GM21825 (cell line): ENCODE results near the gene KIF22.
"Not testable (repeated sequence)": the region's sequence is repeated elsewhere in the genome, so short reads cannot be mapped to it uniquely, and the experiment has no call there.

Experiments used
- ATAC-seq: cut with Tn5 transposase; IDR thresholded peaks from one replicate; pipeline ENCODE4 v1.9.1; 2021; ENCODE audit warnings: mild to moderate bottlenecking, moderate library complexity; ENCODE audit not compliant: unreplicated experiment

KIF22 gene

DNA sequence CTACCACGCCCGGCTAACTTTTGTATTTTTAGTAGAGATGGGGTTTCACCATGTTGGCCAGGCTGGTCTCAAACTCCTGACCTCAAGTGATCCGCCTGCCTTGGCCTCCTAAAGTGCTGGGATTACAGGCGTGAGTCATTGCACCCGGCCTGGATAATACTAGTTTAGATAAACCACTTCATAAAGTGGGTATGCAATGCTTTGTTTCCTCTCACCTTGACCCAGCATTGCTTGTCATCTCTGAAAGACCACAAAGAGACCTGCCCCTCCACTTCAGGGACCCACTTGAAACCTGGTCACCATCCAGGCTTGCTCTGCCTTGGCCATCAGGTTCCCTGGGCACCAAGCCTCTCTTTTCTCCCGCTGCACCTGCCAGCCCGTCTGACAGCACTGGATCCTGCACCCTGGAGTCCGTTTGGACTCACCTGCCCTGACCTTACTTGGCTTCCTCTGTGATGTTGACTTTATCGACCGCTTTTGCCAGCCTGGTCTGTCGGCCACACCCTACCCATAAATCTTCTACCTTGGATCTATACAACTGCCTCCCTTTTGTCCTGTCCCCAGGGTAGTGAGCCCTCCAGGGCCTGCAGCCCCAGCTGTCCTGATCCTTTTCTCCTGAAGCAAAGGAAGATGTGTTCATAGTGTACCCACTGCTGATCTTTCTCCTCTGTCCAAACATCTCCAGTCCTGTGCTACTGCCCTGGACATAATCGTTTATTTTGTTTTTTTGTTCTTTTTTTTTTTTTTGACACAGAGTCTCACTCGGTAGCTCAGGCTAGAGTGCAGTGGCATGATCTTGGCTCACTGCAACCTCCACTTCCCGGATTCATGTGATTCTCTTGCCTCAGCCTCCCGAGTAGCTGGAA lies 25.2 kb upstream of the KIF22 start:
- ATAC-seq, result no peak

DNA sequence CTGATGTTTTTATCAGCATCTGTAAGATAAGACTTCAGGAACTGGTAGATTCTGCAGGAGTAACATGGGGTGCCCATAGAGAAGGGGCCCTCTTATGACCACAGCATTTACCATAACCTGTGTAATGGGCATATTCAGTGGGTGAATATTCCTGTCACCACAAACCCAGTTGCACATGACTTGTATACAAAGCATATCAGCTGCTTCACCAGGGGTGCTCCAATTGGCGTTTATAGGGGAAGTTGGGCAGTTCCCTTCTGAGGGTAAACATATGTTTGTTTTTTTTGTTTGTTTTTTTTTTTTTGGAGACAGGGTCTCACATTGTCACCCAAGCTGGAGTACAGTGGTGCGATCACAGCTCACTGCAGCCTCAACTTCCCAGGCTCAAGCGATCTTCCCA lies 24.0 kb upstream of the KIF22 start:
- ATAC-seq, result no peak

DNA sequence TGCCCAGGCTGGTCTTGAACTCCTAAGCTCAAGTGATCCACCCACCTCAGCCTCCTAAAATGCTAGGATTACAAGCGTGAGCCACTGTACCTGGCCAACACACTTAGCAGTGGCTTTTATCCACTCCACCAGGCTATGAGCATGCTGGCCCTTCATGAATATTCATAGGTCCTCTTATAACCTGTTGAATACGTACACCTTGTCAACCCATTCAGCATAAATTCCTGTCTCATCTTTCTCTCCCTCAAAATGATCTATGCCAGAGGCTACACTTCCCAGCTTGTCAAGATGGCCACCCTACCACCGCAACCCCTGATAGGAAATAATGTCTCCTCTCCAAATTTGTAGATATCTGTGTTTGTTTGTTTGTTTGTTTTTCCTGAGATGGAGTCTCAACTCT lies 23.5 kb upstream of the KIF22 start:
- ATAC-seq, result no peak

DNA sequence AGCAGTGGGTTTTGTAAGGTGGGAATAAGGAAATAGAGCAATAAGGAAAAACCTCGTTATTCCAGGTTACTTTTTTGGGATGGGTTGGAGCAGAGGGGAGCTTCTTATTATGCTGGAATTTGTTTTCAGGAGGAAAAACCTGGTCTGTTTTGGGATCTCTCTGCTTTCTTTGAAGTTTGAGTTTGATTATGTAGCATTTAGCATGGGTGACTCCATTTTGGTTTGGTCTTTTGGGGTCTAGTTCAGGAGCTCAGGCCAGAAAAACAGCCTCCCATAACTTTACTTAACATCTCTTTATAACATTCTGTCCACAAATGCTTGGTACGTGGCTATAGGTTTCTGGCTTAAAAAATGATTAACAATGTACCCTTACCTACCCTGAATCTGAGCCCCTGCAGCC lies 21.0 kb upstream of the KIF22 start:
- ATAC-seq, result no peak

DNA sequence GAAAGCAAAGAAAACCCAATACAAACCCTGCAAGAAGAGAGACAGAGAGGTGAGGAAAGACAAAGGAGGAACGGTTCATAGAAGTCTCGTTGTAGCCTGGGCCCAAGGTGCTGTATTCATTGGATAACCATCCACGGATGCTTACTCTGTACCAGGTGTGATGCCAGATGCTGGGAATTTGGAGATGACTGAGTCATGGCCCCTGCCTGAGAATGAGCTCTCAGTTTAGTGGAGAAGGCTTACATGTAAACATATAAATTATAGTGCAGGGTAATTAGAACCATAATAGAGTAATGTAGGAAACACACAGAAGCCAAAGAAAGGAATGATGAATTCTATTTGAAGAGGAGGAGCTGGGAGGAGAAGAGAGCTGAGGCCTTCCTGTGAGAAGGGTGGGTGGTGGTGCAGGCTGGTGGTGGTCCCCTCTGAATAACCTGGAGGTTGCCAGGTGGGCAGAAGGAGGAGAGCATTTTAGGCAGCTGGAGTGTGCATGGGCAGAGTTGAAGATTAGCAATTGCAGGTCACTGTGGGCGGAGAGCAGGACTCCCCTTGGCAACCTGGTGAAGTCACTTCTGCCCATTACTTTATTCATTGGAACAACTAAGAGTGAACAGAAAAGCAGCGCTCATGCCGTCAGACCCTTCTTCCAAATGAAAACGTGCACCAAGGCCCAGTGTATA lies 20.2 kb upstream of the KIF22 start:
- no peak for ATAC-seq

DNA sequence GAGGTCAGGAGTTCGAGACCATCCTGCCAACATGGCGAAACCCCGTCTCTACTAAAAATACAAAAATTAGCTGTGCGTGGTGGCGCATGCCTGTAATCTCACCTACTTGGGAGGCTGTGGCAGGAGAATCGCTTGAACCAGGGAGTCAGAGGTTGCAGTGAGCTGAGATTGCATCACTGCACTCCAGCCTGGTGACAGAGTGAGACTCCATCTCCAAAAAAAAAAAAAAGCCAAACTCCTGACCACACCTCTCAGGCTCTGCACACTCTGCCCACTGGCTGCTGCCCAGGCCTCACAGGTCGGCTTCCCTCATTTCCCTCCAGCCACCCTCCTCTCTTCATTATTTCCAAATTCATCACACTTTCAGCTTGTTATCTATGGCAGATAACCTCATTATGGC lies 18.2 kb upstream of the KIF22 start:
- not testable (repeated sequence) for ATAC-seq

DNA sequence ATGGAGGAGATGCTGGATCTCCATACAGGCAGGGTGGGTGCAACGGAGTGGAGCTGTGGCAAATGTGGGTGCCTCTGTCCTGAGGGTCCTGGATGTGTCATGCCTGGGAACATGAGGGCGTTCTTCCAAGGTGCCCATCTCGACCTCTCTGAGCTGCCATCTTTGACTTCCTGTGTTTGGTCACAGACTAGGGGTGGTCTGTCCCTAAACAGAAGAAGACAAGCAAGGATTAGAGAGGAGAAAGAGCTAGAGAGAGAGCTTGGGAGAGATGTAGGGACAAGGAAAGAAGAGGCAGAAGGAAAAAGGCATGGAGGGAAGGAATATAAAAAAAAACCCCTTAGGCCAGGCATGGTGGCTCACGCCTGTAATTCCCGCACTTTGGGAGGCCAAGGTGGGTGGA lies 15.8 kb upstream of the KIF22 start:
- ATAC-seq, result no peak

DNA sequence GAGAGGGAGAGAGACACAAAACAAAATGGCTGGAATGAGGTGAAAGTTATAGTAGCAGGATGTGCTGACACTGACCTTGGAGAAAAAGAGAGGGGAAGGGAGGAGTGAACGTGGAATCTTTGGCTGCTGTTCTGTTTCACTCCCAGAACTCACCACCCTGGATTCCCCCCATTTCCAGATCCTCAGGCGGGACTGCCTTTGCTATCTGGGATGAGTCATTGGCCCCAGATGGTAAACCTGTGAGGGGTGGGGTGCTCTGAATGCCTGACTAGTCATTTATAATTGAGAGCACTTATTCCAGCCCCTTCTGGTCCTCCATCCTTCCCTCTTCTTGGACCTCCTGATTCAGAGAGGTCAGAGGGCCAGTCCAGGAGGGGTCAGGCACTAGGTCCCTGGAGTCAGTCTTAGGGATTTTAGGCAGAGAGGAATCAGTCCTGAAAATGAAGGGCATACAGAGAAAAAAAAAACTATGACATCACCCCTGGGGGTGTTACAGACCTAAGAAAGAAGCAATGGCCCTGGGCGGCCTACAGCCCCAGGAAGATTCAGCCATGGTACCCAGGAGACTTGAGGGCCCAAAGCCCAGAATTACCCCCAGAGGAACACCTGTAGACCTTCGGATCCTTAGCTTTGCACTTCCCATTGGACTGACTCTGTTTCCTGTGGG lies 14.7 kb upstream of the KIF22 start:
- no peak for ATAC-seq

DNA sequence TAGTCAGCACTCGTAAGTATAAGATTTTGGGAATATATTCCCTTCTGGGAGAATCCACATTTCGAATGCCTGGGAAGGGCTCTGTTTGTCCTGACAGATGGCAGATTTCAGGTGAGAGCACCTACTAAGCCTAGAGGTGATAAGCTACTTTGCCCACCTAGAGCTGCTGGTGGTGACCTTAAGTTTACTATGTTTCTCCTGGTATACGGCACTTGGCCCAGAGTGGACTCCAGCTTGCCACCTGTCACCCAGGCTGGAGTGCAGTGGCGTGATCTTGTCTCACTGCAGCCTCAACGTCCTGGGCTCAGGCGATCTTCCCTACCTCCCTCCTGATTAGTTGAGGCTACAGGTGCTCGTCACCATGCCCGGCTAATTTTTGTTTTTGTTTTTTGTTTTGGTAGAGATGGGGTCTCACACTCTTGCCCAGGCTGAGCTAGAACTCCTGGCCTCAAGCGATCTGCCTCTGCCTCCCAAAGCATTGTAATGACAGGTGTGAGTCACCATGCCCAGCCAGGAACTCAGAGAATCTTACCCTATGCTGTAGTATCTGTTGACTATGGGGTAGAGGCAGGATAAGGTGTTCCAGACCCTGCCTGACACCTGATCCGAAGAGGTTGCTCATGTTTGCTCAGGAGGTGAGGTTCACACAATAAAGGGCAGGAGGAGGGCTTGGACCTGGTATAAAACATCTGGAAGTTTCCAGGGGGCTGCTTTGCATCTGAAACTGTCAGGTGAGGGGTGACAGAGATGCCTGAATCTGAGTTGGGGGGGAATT lies 12.8 kb upstream of the KIF22 start, which contains the start of gene ZG16:
TSS of gene ZG16 (plus strand) at position 681 of the 775 bp plus-strand sequence. CDS start 1,011 bp downstream, outside the sequence.
- ATAC-seq, result no peak

DNA sequence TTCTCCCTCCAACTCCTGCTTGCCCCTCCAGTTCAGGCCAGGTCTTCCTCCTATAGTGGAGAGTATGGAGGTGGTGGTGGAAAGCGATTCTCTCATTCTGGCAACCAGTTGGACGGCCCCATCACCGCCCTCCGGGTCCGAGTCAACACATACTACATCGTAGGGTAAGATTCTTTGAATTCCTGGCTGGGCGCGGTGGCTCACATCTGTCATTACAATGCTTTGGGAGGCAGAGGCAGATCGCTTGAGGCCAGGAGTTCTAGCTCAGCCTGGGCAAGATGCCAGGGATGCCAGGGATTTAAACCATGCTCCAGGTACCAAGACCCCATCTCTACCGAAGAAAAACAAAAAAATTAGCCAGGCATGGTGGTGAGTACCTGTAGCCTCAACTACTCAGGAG lies 11.1 kb upstream of the KIF22 start:
- ATAC-seq, result no peak

DNA sequence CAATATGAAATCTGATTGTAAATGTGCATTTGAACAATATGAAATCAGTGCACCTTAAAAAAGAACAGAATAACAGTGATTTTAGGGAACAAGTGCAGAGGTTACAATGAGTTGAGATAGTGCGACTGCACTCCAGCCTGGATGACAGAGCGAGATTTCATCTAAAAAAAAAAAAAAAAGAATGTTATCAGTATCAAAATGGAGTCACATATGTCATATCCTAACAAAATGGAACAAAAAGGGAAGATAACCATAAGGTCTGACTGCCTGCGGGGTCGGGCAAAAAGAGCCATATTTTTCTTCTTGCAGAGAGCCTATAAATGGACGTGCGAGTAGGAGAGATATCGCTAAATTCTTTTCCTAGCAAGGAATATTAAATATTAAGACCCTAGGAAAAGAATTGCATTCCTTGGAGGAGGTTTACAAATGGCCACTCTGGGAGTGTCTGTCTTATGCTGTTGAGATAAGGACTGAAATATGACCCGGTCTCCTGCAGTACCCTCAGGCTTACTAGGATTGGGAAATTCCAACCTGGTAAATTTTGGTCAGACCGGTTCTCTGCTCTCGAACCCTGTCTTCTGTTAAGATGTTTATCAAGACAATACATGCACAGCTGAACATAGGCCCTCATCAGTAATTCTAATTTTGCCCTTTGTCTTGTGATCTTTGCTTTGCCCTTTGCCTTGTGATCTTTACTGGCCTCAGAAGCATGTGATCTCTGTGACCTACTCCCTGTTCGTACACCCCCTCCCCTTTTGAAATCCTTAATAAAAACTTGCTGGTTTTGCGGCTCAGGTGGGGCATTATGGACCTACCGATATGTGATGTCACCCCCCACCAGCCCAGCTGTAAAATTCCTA lies 7.2 kb upstream of the KIF22 start:
- ATAC-seq, result not testable (repeated sequence)

DNA sequence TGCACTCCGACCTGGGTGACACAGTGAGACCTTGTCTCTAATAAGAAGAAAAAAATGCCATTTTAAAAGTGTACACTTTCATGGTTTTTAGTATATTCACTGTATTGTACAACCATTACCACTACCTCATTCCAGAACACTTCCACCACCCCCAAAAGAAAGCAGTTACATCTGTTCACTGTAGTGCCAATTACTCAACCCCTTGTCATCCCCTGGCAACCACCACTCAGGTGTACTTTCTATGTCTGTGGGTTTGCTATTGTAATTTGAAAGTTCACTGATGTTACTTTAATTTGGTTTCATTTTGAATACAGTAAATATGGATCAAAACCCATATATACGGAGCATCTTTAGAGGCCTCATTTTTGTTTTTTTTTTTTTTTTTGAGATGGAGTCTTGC lies 6.4 kb upstream of the KIF22 start:
- no peak for ATAC-seq

DNA sequence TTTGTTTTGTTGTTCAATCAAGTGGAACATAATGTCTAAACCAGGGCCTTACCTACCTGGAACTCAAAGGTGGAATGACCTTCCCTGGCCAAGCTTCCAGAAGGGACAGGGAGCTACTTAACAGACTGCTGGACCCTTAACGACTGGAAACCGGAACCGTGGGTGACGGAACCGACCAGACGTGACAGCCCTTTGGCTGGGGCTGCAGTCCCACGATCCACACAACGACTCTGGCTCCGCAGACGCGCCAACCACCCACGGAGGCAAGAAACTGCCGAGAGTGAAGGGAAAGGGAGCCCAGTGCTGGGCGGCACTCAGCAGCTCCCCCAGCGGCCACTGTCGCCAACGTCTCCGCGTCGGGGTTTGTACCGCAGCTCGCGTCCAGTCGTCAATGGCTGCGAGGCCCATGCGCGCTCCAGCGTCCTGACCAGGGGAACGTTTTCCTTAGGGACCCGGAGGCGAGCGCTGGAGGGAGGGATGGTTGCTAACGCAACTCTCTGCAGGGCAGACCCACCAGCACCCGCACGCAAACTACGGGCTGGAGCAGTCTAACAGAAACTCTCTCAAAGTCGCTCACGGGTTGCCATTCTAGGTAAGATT lies 5.5 kb upstream of the KIF22 start:
- ATAC-seq, result no peak

DNA sequence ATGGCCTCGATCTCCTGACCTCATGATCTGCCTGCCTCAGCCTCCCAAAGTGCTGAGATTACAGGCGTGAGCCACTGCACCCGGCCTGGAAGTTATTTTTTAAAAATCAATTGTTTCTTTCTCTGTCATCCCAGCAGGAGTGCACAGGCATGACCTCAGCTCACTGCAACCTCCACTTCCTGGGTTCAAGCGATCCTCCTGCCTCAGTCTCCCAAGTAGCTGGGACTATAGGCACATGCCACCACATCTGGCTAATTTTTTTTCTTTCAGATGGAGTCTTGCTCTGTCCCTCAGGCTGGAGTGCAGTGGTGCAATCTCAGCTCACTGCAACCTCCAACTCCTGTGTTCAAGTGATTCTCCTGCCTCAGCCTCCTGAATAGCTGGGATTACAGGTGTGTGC lies 3.4 kb upstream of the KIF22 start:
- ATAC-seq, result not testable (repeated sequence)

DNA sequence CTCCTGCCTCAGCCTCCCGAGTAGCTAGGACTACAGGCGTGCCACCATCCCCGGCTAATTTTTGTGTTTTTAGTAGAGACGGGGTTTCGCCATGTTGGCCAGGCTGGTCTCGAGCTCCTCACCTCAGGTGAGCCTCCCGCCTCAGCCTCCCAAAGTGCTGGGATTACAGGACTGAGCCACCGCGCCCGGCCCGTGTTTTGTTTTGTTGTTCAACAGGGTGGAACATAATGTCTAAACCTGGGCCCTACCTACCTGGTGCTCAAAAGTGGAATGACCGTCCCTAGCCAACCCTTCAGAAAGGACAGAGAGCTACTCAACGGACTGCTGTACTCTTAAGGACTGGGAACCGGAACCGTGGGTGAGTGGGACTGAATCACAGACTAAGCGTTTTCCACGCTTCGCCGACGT lies 772 bp upstream of the KIF22 start:
- ATAC-seq, result no peak

DNA sequence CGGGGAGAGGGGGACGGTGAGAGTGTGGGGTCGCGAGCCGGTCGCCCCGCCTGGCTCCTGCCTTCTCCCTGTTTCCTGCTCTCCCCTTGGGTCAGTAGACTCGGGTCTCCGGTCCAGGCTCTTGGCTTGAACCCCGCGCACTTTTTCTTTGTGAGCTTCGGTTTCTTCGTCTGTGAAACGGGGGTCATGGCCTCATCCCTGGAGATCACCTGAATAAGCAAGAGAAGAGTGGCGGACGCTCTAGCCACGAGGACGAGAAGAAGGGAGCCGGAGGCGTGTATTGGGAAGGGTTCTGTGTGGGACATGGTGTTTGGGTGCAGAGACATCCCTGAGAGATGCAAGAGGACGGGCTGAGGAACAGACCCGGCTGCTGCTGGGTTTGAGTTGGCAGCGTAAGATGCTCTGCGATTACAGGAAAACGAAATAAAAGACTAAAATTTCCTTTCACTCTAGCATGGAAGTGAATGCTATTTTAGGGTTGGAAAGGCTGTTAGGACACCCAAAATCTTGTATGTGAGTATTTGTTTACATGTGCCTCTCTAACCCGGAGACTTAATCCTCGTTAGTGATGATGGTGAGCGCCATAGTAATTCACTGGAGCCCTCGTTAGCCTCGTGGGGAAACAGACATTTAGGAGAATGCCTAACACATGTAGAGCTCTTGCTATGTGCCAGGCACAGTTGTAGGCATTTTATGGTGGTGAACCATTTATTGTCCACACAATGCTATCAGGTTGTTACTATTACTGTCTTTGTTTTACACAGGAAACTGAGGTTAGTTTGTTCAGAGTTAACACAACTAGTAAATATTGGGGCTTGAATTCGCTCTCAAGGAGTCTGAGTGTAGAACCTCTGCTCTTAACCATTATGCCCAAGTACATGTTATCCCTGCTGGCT lies 646 bp downstream of the KIF22 start:
- ATAC-seq, result no peak

DNA sequence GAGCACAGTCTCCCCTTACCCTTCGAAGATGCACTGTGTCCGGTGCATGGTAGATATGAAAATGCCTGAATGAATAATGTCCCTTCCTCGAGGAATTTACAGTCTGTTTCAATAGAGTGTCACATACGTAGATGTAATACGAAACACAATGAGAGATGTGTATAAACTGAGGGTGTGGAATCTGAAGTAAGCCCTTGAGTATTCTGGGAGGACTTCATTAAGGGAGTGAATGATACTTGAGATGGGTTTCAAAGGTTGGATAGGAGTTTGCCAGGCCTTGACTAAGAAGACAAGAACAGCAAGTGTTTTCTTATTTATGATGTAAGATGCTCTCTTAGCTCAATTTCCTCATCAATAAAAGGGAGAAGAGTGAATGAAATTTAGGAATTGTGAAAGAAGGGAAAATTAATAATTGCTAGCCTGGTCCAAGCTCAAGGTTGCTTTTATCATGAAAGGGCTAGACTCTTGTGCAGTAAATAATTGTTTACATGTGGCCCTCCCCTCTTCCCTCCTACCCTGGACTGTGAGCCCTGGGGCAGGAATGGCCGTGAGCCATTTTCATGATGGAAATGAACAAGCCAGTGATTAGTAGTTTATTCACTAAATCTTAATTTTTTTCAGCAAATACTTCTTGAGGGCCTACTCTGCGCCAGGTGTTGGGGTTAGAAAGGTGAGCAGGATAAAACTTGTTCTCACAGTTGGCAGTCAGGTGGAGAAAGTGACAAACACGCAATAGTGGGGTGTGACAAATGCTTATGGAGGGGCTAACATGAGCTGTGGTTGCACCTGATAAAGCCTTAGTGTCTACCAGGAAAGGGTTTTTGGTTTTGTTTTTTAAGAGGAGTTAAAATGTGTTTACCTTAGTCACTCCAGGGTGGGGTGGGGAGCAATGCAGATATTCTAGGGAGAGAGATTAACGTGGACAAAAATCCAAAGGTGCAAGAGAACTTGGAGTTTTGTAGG lies 1.6 kb downstream of the KIF22 start:
- ATAC-seq, result no peak
